BLaER1 (cell line): Measurements from ENCODE around the gene MUC12.

ENCODE experiments used
- H3K27ac ChIP-seq: shearing (Covaris generic); formaldehyde crosslinking; 2 replicates; pipeline ENCODE4 v1.8.1; 2022
- H3K27me3 ChIP-seq: shearing (Covaris generic); formaldehyde crosslinking; 2 replicates; pipeline ENCODE4 v1.8.1; 2022
- H3K36me3 ChIP-seq: shearing (Covaris generic); formaldehyde crosslinking; 2 replicates; pipeline ENCODE4 v1.8.1; 2022
- H3K4me1 ChIP-seq: shearing (Covaris generic); formaldehyde crosslinking; 2 replicates; pipeline ENCODE4 v1.8.1; 2022
- H3K4me2 ChIP-seq: shearing (Covaris generic); formaldehyde crosslinking; 2 replicates; pipeline ENCODE4 v1.8.1; 2022
- H3K4me3 ChIP-seq: shearing (Covaris generic); formaldehyde crosslinking; 2 replicates; pipeline ENCODE4 v1.8.1; 2022
- H3K9ac ChIP-seq: shearing (Covaris generic); formaldehyde crosslinking; 2 replicates; pipeline ENCODE4 v1.8.1; 2022
- H3K9me3 ChIP-seq: shearing (Covaris generic); formaldehyde crosslinking; 2 replicates; pipeline ENCODE4 v1.8.1; 2022
- H4K20me1 ChIP-seq: shearing (Covaris generic); formaldehyde crosslinking; 2 replicates; pipeline ENCODE4 v1.8.1; 2022
- Cebpa-rat ChIP-seq: shearing (Covaris generic); IDR thresholded peaks from 2 replicates; pipeline ENCODE4 v1.8.1; 2022

The MUC12 gene

GRCh38 chr7:100942045-100942774 is 27.2 kb upstream of the MUC12 start:
- H3K4me1 ChIP-seq = peaks cover 22% of the 10 kb centered on the region
- no peak for TF ChIP-seq Cebpa-rat
- H3K27ac ChIP-seq = no peak overlapping the region
- peaks cover 12% of the 10 kb centered on the region for H3K9me3 ChIP-seq
- no peak overlapping the region for H3K4me3 ChIP-seq
- H4K20me1 ChIP-seq = no peaks in the 10 kb centered on the region
- H3K36me3 ChIP-seq = no peaks in the 10 kb centered on the region
- H3K9ac ChIP-seq = no peak overlapping the region
- no peak overlapping the region for H3K4me2 ChIP-seq
- no peaks in the 10 kb centered on the region for H3K27me3 ChIP-seq

- peak overlapping the region; percentile 41 for H3K4me2 ChIP-seq
- H3K27ac ChIP-seq = no peak overlapping the region
- H3K4me1 ChIP-seq = peaks cover 33% of the 10 kb centered on the region
- no peak overlapping the region for H3K9ac ChIP-seq
- no peaks in the 10 kb centered on the region for H3K27me3 ChIP-seq
- no peak for TF ChIP-seq Cebpa-rat
- peaks cover 12% of the 10 kb centered on the region for H3K9me3 ChIP-seq
- no peaks in the 10 kb centered on the region for H4K20me1 ChIP-seq
- no peaks in the 10 kb centered on the region for H3K36me3 ChIP-seq
- no peak overlapping the region for H3K4me3 ChIP-seq
These were observed 25.7 kb upstream of the MUC12 start for GRCh38 chr7:100943693-100944092.

- Histone ChIP-seq H3K4me2 (peak overlapping the region; percentile 41), H4K20me1 (no peaks in the 10 kb centered on the region), H3K4me1 (peaks cover 37% of the 10 kb centered on the region), H3K36me3 (no peaks in the 10 kb centered on the region), H3K9ac (no peak overlapping the region), H3K9me3 (peaks cover 9% of the 10 kb centered on the region), H3K4me3 (no peak overlapping the region), H3K27ac (no peak overlapping the region), H3K27me3 (no peaks in the 10 kb centered on the region)
- no peak for TF ChIP-seq Cebpa-rat
These were observed 25.2 kb upstream of the MUC12 start for GRCh38 chr7:100944138-100944537.

- H3K4me2 ChIP-seq = peak overlapping the region; percentile 80; the same call in 1 of the 2 replicates
- H3K9me3 ChIP-seq = no peaks in the 10 kb centered on the region; the same call in 1 of the 2 replicates
- no peaks in the 10 kb centered on the region for H4K20me1 ChIP-seq
- H3K4me3 ChIP-seq = no peak overlapping the region
- H3K27me3 ChIP-seq = 0 out of 2 replicates have a peak, but pooled peaks cover 4% of the 10 kb centered on the region
- no peaks in the 10 kb centered on the region for H3K36me3 ChIP-seq
- no peak overlapping the region for H3K27ac ChIP-seq
- no peak for TF ChIP-seq Cebpa-rat
- H3K4me1 ChIP-seq = peaks cover 55% of the 10 kb centered on the region
- no peak overlapping the region for H3K9ac ChIP-seq
These were observed 23.3 kb upstream of the MUC12 start for GRCh38 chr7:100946111-100946510.

- no peaks in the 10 kb centered on the region for H4K20me1 ChIP-seq
- H3K27me3 ChIP-seq = 0 out of 2 replicates have a peak, but pooled peaks cover 4% of the 10 kb centered on the region
- H3K9ac ChIP-seq = no peak overlapping the region
- H3K4me3 ChIP-seq = no peak overlapping the region
- no peaks in the 10 kb centered on the region; the same call in 1 of the 2 replicates for H3K9me3 ChIP-seq
- no peak for TF ChIP-seq Cebpa-rat
- H3K4me1 ChIP-seq = peaks cover 59% of the 10 kb centered on the region
- peak overlapping the region; percentile 80 for H3K4me2 ChIP-seq
- no peak overlapping the region; the same call in 1 of the 2 replicates for H3K27ac ChIP-seq
- H3K36me3 ChIP-seq = no peaks in the 10 kb centered on the region
These were observed 22.5 kb upstream of the MUC12 start for GRCh38 chr7:100946766-100947365.

GRCh38 chr7:100947792-100948191 is 21.6 kb upstream of the MUC12 start:
- H4K20me1 ChIP-seq = no peaks in the 10 kb centered on the region
- H3K9me3 ChIP-seq = no peaks in the 10 kb centered on the region; the same call in 1 of the 2 replicates
- no peaks in the 10 kb centered on the region for H3K36me3 ChIP-seq
- H3K4me2 ChIP-seq = peak overlapping the region; percentile 80
- H3K9ac ChIP-seq = no peak overlapping the region
- H3K27me3 ChIP-seq = 0 out of 2 replicates have a peak, but pooled peaks cover 4% of the 10 kb centered on the region
- no peak overlapping the region for H3K27ac ChIP-seq
- TF ChIP-seq Cebpa-rat = no peak
- peaks cover 59% of the 10 kb centered on the region for H3K4me1 ChIP-seq
- no peak overlapping the region for H3K4me3 ChIP-seq

- no peak for TF ChIP-seq Cebpa-rat
- no peaks in the 10 kb centered on the region for H3K36me3 ChIP-seq
- H3K27me3 ChIP-seq = 0 out of 2 replicates have a peak, but pooled peaks cover 4% of the 10 kb centered on the region
- no peaks in the 10 kb centered on the region for H4K20me1 ChIP-seq
- H3K27ac ChIP-seq = no peak within 1 kb of the TSS
- H3K9ac ChIP-seq = no peak within 1 kb of the TSS
- peaks cover 50% of the 10 kb centered on the region for H3K4me1 ChIP-seq
- no peaks in the 10 kb centered on the region; the same call in 1 of the 2 replicates for H3K9me3 ChIP-seq
- peak within 1 kb of the TSS; percentile 24 for H3K4me2 ChIP-seq
- no peak within 1 kb of the TSS for H3K4me3 ChIP-seq
These were observed 20.0 kb upstream of the MUC12 start, which contains the start of gene MUC3A for GRCh38 chr7:100949227-100949932. Gene MUC3A, plus strand, starts transcription at chr7:100949534. Its CDS starts 91 bp downstream, at chr7:100949625.

GRCh38 chr7:100949933-100950443 is 19.4 kb upstream of the MUC12 start:
- peak overlapping the region; percentile 24; the same call in 1 of the 2 replicates for H3K4me2 ChIP-seq
- 0 out of 2 replicates have a peak, but pooled peaks cover 4% of the 10 kb centered on the region for H3K27me3 ChIP-seq

GRCh38 chr7:100951172-100951571 is 18.2 kb upstream of the MUC12 start:
- peak overlapping the region; percentile 14; the same call in 1 of the 2 replicates for H3K4me2 ChIP-seq
- no peak overlapping the region for H3K4me3 ChIP-seq
- no peak overlapping the region for H3K9ac ChIP-seq
- H3K9me3 ChIP-seq = no peaks in the 10 kb centered on the region
- H4K20me1 ChIP-seq = no peaks in the 10 kb centered on the region
- no peak overlapping the region for H3K27ac ChIP-seq
- TF ChIP-seq Cebpa-rat = no peak
- H3K27me3 ChIP-seq = 0 out of 2 replicates have a peak, but pooled peaks cover 4% of the 10 kb centered on the region
- H3K4me1 ChIP-seq = peaks cover 47% of the 10 kb centered on the region
- H3K36me3 ChIP-seq = no peaks in the 10 kb centered on the region

More at GRCh38 chr7:100949933-100950443, 19.4 kb upstream of the MUC12 start:
- H3K4me1 ChIP-seq = peaks cover 50% of the 10 kb centered on the region
- H3K4me3 ChIP-seq = no peak overlapping the region
- H3K36me3 ChIP-seq = no peaks in the 10 kb centered on the region
- TF ChIP-seq Cebpa-rat = no peak
- H3K9ac ChIP-seq = no peak overlapping the region
- H4K20me1 ChIP-seq = no peaks in the 10 kb centered on the region
- no peaks in the 10 kb centered on the region for H3K9me3 ChIP-seq
- H3K27ac ChIP-seq = no peak overlapping the region
